Cardiac muscle cell (in vitro differentiated cells and primary cell): ENCODE results near the gene ABCD1. TPM values are rescaled to one million over a fixed set of nuclear protein-coding genes. Genes with fewer than 3 reads are reported as not detected.

Source experiments
- DNase-seq, 2 donors: peaks; one replicate each; pipeline versions ENCODE4 v3.0.0 to v3.0.0-alpha.2; 2010 to 2017; ENCODE audit warnings: low read depth in 1 of 2, low spot score in 1 of 2
- H3K27ac ChIP-seq: fragments of 200-600 bp; sonication (generic); 2 replicates; pipeline ENCODE4 v1.5.1; 2016
- H3K27me3 ChIP-seq: fragments of 200-600 bp; sonication (generic); 2 replicates; pipeline ENCODE4 v1.6.0; 2016; ENCODE audit warnings: control low read depth
- H3K36me3 ChIP-seq: fragments of 200-600 bp; sonication (generic); 2 replicates; pipeline ENCODE4 v1.5.1; 2016; ENCODE audit warnings: control low read depth
- H3K4me1 ChIP-seq: fragments of 200-600 bp; sonication (generic); 2 replicates; pipeline ENCODE4 v1.8.1; 2017; ENCODE audit warnings: low read depth, mild to moderate bottlenecking, mixed run types
- H3K4me3 ChIP-seq: fragments of 200-600 bp; sonication (generic); 2 replicates; pipeline ENCODE4 v1.5.1; 2016; ENCODE audit warnings: mild to moderate bottlenecking
- H3K9me3 ChIP-seq: fragments of 200-600 bp; sonication (generic); 2 replicates; pipeline ENCODE4 v1.5.1; 2017; ENCODE audit warnings: low read depth, mild to moderate bottlenecking, control low read depth
- CTCF ChIP-seq: IDR thresholded peaks from 2 replicates; pipeline ENCODE4 v1.5.1; 2012; ENCODE audit warnings: low read depth, mild to moderate bottlenecking, low read length
- polyA plus RNA-seq: library from polyadenylated mRNA; unstranded; fragments of >200 nt; fragmentation: Nextera tagmentation; extraction: Ambion mirVana; gene quantifications from 2 replicates; pipeline ENCODE4 v1.2.1, GENCODE V29; 2016
- total RNA-seq: library from RNA; depleted of rRNA; stranded (reverse); fragments of >200 nt; gene quantifications from 2 replicates; pipeline ENCODE4 v1.2.3, GENCODE V29; 2016

The ABCD1 gene
- total and polyA plus RNA-seq, 2 experiments from 2014 or later = 14.6 to 28.7 TPM

GRCh38 chrX:153786669-153787068 lies 62.0 kb downstream of the ABCD1 start:
- no peak for TF ChIP-seq CTCF
- Histone ChIP-seq H3K9me3 (no peaks in the 10 kb centered on the region), H3K36me3 (no peaks in the 10 kb centered on the region), H3K4me1 (no peaks in the 10 kb centered on the region), H3K4me3 (no peak overlapping the region), H3K27me3 (no peaks in the 10 kb centered on the region), H3K27ac (no peak overlapping the region)
- DNase-seq = no peak

- Histone ChIP-seq H3K27me3 (no peaks in the 10 kb centered on the region), H3K4me3 (no peak overlapping the region), H3K4me1 (no peaks in the 10 kb centered on the region), H3K9me3 (no peaks in the 10 kb centered on the region), H3K36me3 (no peaks in the 10 kb centered on the region), H3K27ac (no peak overlapping the region)
- DNase-seq = no peak
- TF ChIP-seq CTCF = no peak
Measured at GRCh38 chrX:153789654-153790053, 65.0 kb downstream of the ABCD1 start.

- Histone ChIP-seq H3K27ac (no peak overlapping the region), H3K36me3 (no peaks in the 10 kb centered on the region), H3K9me3 (no peaks in the 10 kb centered on the region), H3K4me1 (no peaks in the 10 kb centered on the region), H3K27me3 (no peaks in the 10 kb centered on the region), H3K4me3 (no peak overlapping the region)
- DNase-seq = no peak
- TF ChIP-seq CTCF = no peak
Measured at GRCh38 chrX:153791104-153791852, 66.6 kb downstream of the ABCD1 start.

GRCh38 chrX:153792368-153792767 lies 67.7 kb downstream of the ABCD1 start:
- no peaks in the 10 kb centered on the region for H3K27me3 ChIP-seq
- DNase-seq = no peak
- H3K36me3 ChIP-seq = no peaks in the 10 kb centered on the region
- no peak for TF ChIP-seq CTCF
- H3K9me3 ChIP-seq = no peaks in the 10 kb centered on the region
- no peak overlapping the region for H3K4me3 ChIP-seq
- H3K4me1 ChIP-seq = no peaks in the 10 kb centered on the region
- no peak overlapping the region for H3K27ac ChIP-seq

- Histone ChIP-seq H3K4me1 (no peaks in the 10 kb centered on the region), H3K36me3 (no peaks in the 10 kb centered on the region), H3K4me3 (peak overlapping the region; percentile 46), H3K27me3 (no peaks in the 10 kb centered on the region), H3K9me3 (no peaks in the 10 kb centered on the region), H3K27ac (peak overlapping the region; percentile 93)
- no peak for TF ChIP-seq CTCF
- DNase-seq = peak; percentile 2 to 5
Measured at GRCh38 chrX:153793291-153793690, 68.6 kb downstream of the ABCD1 start.

Other genes starting within 250 kb of the ABCD1 start
- 0.54 and 1.9 TPM in 2 replicates for gene BGN, start 229.9 kb upstream of the ABCD1 start, total RNA-seq
- 1.0 and 2.2 TPM in 2 replicates for gene BGN, start 229.9 kb upstream of the ABCD1 start, polyA plus RNA-seq
- gene ATP2B3, start 207.2 kb upstream of the ABCD1 start, total RNA-seq = 0.14 and 0.21 TPM in 2 replicates
- gene ATP2B3, start 207.2 kb upstream of the ABCD1 start, polyA plus RNA-seq = 0.06 and 0.42 TPM in 2 replicates
- gene CCNQ, start 125.7 kb upstream of the ABCD1 start, total RNA-seq = 28.5 and 33.8 TPM in 2 replicates
- gene CCNQ, start 125.7 kb upstream of the ABCD1 start, polyA plus RNA-seq = 36.8 and 37.0 TPM in 2 replicates
- 5.4 and 8.7 TPM in 2 replicates for gene DUSP9, start 77.7 kb upstream of the ABCD1 start, total RNA-seq
- 6.8 and 8.7 TPM in 2 replicates for gene DUSP9, start 77.7 kb upstream of the ABCD1 start, polyA plus RNA-seq
- 19.4 and 23.5 TPM in 2 replicates for gene PNCK, start 51.0 kb upstream of the ABCD1 start, total RNA-seq
- 14.5 and 25.5 TPM in 2 replicates for gene PNCK, start 51.0 kb upstream of the ABCD1 start, polyA plus RNA-seq
- 23.7 and 29.0 TPM in 2 replicates for gene SLC6A8, start 36.9 kb upstream of the ABCD1 start, total RNA-seq
- gene SLC6A8, start 36.9 kb upstream of the ABCD1 start, polyA plus RNA-seq = 35.8 and 37.3 TPM in 2 replicates
- 74.7 and 94.0 TPM in 2 replicates for gene BCAP31, start 469 bp upstream of the ABCD1 start, total RNA-seq
- gene BCAP31, start 469 bp upstream of the ABCD1 start, polyA plus RNA-seq = 189 and 269 TPM in 2 replicates
- gene PLXNB3, start 39.4 kb downstream of the ABCD1 start, total RNA-seq = 0.48 and 0.85 TPM in 2 replicates
- 0.34 and 1.4 TPM in 2 replicates for gene PLXNB3, start 39.4 kb downstream of the ABCD1 start, polyA plus RNA-seq
- not detected in 2 replicates for gene SRPK3, start 56.2 kb downstream of the ABCD1 start, total RNA-seq
- 0.57 and 0.71 TPM in 2 replicates for gene SRPK3, start 56.2 kb downstream of the ABCD1 start, polyA plus RNA-seq
- 107 and 110 TPM in 2 replicates for gene IDH3G, start 69.5 kb downstream of the ABCD1 start, total RNA-seq
- gene IDH3G, start 69.5 kb downstream of the ABCD1 start, polyA plus RNA-seq = 99.8 and 146 TPM in 2 replicates
- 124 and 242 TPM in 2 replicates for gene SSR4, start 69.8 kb downstream of the ABCD1 start, total RNA-seq
- 275 and 374 TPM in 2 replicates for gene SSR4, start 69.8 kb downstream of the ABCD1 start, polyA plus RNA-seq
- gene PDZD4, start 105.7 kb downstream of the ABCD1 start, total RNA-seq = 5.4 and 5.8 TPM in 2 replicates
- gene PDZD4, start 105.7 kb downstream of the ABCD1 start, polyA plus RNA-seq = 0.50 and 1.7 TPM in 2 replicates
- 0.86 and 1.1 TPM in 2 replicates for gene L1CAM, start 161.3 kb downstream of the ABCD1 start, total RNA-seq
- gene L1CAM, start 161.3 kb downstream of the ABCD1 start, polyA plus RNA-seq = 1.4 and 1.5 TPM in 2 replicates
- gene AVPR2, start 179.8 kb downstream of the ABCD1 start, total RNA-seq = not detected in 2 replicates
- gene AVPR2, start 179.8 kb downstream of the ABCD1 start, polyA plus RNA-seq = 0.11 TPM in 1 of 2 replicates, not detected in the other
- 20.5 and 47.4 TPM in 2 replicates for gene ARHGAP4, start 201.4 kb downstream of the ABCD1 start, total RNA-seq
- gene ARHGAP4, start 201.4 kb downstream of the ABCD1 start, polyA plus RNA-seq = 16.5 and 30.1 TPM in 2 replicates
- 90.1 and 127 TPM in 2 replicates for gene NAA10, start 210.2 kb downstream of the ABCD1 start, total RNA-seq
- gene NAA10, start 210.2 kb downstream of the ABCD1 start, polyA plus RNA-seq = 163 and 186 TPM in 2 replicates
- 5.7 and 12.4 TPM in 2 replicates for gene RENBP, start 219.8 kb downstream of the ABCD1 start, total RNA-seq
- 7.4 and 8.7 TPM in 2 replicates for gene RENBP, start 219.8 kb downstream of the ABCD1 start, polyA plus RNA-seq
- gene HCFC1, start 247.0 kb downstream of the ABCD1 start, total RNA-seq = 72.7 and 85.6 TPM in 2 replicates
- 21.5 and 30.1 TPM in 2 replicates for gene HCFC1, start 247.0 kb downstream of the ABCD1 start, polyA plus RNA-seq
- gene TMEM187, start 247.9 kb downstream of the ABCD1 start, total RNA-seq = 12.9 and 13.4 TPM in 2 replicates
- 12.9 and 14.6 TPM in 2 replicates for gene TMEM187, start 247.9 kb downstream of the ABCD1 start, polyA plus RNA-seq